ENCODE results near the gene MS4A4E. TPM values are rescaled to one million over a fixed set of nuclear protein-coding genes. Genes with fewer than 3 reads are reported as not detected.
"Not testable (repeated sequence)": the region's sequence is repeated elsewhere in the genome, so short reads cannot be mapped to it uniquely, and the experiment has no call there.

MS4A4E gene
- total RNA-seq, 1 donor: not detected

GRCh38 chr11:60208146-60208895 is 34.6 kb downstream of the MS4A4E start:
- H3K4me3 ChIP-seq (ENCODE audit: low read depth, low read length): no peak overlapping the region
- no peak for DNase-seq (ENCODE audit: low read depth)
- TF ChIP-seq CTCF (IDR thresholded peaks at IDR 0.05; ENCODE audit: insufficient read depth, low read length): no peak

GRCh38 chr11:60206616-60207015 is 36.3 kb downstream of the MS4A4E start:
- no peak for TF ChIP-seq CTCF (IDR thresholded peaks at IDR 0.05; ENCODE audit: insufficient read depth, low read length)
- DNase-seq (ENCODE audit: low read depth): no peak
- H3K4me3 ChIP-seq (ENCODE audit: low read depth, low read length): no peak overlapping the region

- no peak for TF ChIP-seq CTCF (IDR thresholded peaks at IDR 0.05; ENCODE audit: insufficient read depth, low read length)
- H3K4me3 ChIP-seq (ENCODE audit: low read depth, low read length): no peak overlapping the region
- no peak for DNase-seq (ENCODE audit: low read depth)
Observed at GRCh38 chr11:60204922-60205321, 38.0 kb downstream of the MS4A4E start.

- H3K4me3 ChIP-seq (ENCODE audit: low read depth, low read length); DNase-seq (ENCODE audit: low read depth): not testable (repeated sequence)
Observed at GRCh38 chr11:60201334-60201733, 41.6 kb downstream of the MS4A4E start.

GRCh38 chr11:60197442-60197841 is 45.5 kb downstream of the MS4A4E start:
- no peak overlapping the region for H3K4me3 ChIP-seq (ENCODE audit: low read depth, low read length)
- no peak for TF ChIP-seq CTCF (IDR thresholded peaks at IDR 0.05; ENCODE audit: insufficient read depth, low read length)
- DNase-seq (ENCODE audit: low read depth): no peak

GRCh38 chr11:60195923-60196368 is 47.0 kb downstream of the MS4A4E start:
- TF ChIP-seq CTCF (IDR thresholded peaks at IDR 0.05; ENCODE audit: insufficient read depth, low read length): no peak
- no peak overlapping the region for H3K4me3 ChIP-seq (ENCODE audit: low read depth, low read length)
- no peak for DNase-seq (ENCODE audit: low read depth)

GRCh38 chr11:60194511-60194910 is 48.4 kb downstream of the MS4A4E start:
- TF ChIP-seq CTCF (IDR thresholded peaks at IDR 0.05; ENCODE audit: insufficient read depth, low read length): no peak
- no peak overlapping the region for H3K4me3 ChIP-seq (ENCODE audit: low read depth, low read length)
- DNase-seq (ENCODE audit: low read depth): no peak

All from fibroblast of the aortic adventitia (primary cell).